PFSK-1 (cell line): ENCODE data around the gene WDR86.

Experiments
- FOXP2 ChIP-seq: optimal IDR thresholded peaks from 2 replicates; pipeline ENCODE3; 2011; ENCODE audit warnings: borderline replicate concordance, control low read depth, inconsistent platforms; ENCODE audit not compliant: insufficient read depth; ENCODE audit errors: extremely low read length, extremely low read depth
- POLR2AphosphoS5 ChIP-seq: IDR thresholded peaks from 2 replicates; pipeline ENCODE4 v1.6.1; 2012; ENCODE audit warnings: low read depth, mild to moderate bottlenecking, control low read depth, low read length, moderate library complexity
- REST ChIP-seq, 2 experiments: IDR thresholded peaks; 2 replicates each; pipeline versions ENCODE4 v1.6.1 to v1.8.0; 2011 to 2012; ENCODE audit warnings: low read depth in 2 of 2, low read length in 2 of 2, control low read depth in 1 of 2, inconsistent platforms in 1 of 2, mild to moderate bottlenecking in 1 of 2, moderate library complexity in 1 of 2; ENCODE audit not compliant: insufficient read depth in 1 of 2
- SIN3A ChIP-seq: IDR thresholded peaks from 2 replicates; pipeline ENCODE4 v1.6.1; 2012; ENCODE audit warnings: mild to moderate bottlenecking, low read length, moderate library complexity, borderline replicate concordance; ENCODE audit not compliant: insufficient read depth
- TAF1 ChIP-seq: IDR thresholded peaks from 2 replicates; pipeline ENCODE4 v1.6.1; 2012; ENCODE audit warnings: low read length, control low read depth, borderline replicate concordance; ENCODE audit not compliant: insufficient read depth

The WDR86 gene

DNA sequence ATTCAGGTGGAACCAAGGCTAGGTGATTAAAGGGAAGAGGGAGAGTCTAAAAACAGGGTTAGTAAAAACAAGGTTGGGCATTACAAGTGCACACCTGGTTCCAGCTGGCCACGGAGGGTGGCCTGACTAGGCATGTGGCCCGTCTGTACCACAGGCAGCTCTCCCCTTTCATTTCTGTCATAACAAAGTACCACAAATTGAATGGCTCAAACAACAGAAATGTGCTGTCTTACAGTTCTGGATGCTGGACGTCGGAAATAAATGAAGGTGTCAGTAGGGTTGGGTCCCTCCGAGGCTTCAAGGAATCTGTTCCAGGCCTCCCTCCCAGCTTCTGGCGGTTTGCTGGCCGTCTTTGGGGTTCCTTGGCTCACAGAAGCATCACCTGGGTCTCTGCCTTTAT is 13.4 kb upstream of the WDR86 start:
- TF ChIP-seq POLR2AphosphoS5 = no peak
- no peak for TF ChIP-seq FOXP2

- TF ChIP-seq POLR2AphosphoS5 (no peak), SIN3A (no peak), TAF1 (no peak), REST (IDR thresholded peaks at IDR 0.05; ENCODE audit: insufficient read depth in 1 of 2, low read depth in 2 of 2, low read length in 2 of 2) (no peak), FOXP2 (no peak)
These were observed 12.4 kb upstream of the WDR86 start for GRCh38 chr7:151422212-151422611.

DNA sequence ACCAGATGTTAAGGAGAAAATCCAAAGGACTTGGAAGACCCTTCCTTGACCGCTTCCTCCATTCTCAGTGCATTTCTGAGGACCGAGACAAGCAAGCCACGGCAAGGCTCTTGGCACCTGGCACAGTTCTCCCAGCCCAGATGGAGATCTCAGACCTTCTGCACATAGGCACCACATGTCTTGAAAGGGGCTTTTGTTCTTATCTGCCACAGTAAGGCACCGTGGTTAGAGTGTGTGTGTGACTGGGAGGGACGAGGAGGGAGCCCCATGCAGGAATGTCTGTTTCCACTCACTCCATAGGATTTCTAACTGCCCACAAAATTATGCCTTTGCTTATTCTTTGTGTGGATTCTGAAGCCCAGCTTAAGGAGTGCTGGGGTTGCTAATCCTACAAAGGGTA is 10.3 kb upstream of the WDR86 start:
- TF ChIP-seq POLR2AphosphoS5 (no peak), REST (IDR thresholded peaks at IDR 0.05; ENCODE audit: insufficient read depth in 1 of 2, low read depth in 2 of 2, low read length in 2 of 2) (no peak), SIN3A (no peak), TAF1 (no peak), FOXP2 (no peak)

DNA sequence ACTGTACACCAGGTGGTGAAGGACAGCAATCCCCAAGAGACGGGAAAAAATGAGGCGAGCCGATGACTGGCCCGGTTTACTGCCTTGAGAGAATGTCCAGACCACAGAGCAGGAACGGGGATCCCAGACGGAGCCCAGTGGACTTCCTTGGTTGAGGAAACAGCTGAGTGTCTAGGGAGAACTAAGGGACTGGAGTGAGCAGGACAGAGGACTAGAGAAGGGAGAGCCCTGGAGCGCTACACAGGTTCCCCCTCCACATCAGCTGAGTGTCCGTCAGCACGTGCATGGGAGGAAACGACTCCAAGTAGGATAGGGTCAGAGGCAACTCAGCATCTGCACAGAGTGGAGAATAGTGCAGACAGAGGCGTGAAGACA is 7.1 kb upstream of the WDR86 start:
- TF ChIP-seq POLR2AphosphoS5 = no peak
- TF ChIP-seq TAF1 = no peak
- no peak for TF ChIP-seq SIN3A
- TF ChIP-seq FOXP2 = no peak
- no peak for TF ChIP-seq REST (IDR thresholded peaks at IDR 0.05; ENCODE audit: insufficient read depth in 1 of 2, low read depth in 2 of 2, low read length in 2 of 2)

DNA sequence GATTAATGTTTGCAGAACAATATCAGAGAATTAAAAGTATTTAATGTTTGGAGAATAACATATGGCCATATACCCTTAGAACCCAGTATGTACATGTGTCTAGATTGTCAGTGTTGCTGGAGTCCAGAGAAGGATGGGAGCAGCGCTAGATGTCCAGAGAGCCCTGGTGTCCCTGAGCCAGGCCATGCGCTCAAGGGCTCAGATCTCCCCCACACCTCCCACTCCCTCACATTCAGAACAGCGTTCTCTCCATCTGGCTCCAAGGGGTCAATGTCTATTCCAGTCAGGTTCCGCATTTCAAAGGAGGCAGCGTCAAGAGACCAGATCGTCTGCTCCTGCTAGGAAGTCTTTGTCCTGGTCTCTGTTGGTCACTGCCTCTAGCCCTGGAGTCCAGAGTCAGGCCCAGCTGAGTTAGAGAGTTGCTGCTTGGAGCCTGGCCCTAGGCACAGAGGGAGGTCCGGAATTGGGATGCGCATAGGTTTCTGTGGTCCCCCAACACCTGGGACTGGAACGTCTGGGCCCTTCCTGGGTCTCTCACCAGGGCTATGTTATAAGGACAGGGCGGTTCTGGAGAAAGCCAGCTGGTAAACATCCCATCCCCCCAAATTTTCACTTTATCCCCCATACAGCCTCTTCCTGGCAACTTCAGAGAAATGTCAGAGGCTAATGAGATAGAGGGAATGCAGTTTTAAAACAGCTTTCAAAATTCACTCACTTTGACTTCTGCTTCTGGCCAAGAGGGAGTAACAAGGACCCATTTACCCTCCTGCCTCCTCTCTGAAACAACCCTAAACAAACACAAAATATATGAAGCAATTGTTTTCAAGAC is 6.5 kb upstream of the WDR86 start:
- TF ChIP-seq REST (IDR thresholded peaks at IDR 0.05; ENCODE audit: insufficient read depth in 1 of 2, low read depth in 2 of 2, low read length in 2 of 2) (no peak), POLR2AphosphoS5 (no peak), FOXP2 (no peak), TAF1 (no peak)
